Glutamatergic neuron (in vitro differentiated cells): ENCODE measurements around the gene MDN1. TPM values are rescaled to one million over a fixed set of nuclear protein-coding genes. Genes with fewer than 3 reads are reported as not detected.
A peak's percentile ranks its signal among the peaks of the same experiment; 100 is the strongest.
"Not testable (repeated sequence)": the region's sequence is repeated elsewhere in the genome, so short reads cannot be mapped to it uniquely, and the experiment has no call there.

Experiments
- DNase-seq: peaks from one replicate; pipeline ENCODE4 v3.0.0; 2022
- H3K27ac Mint-ChIP-seq: one replicate; pipeline ENCODE4 v1.8.0; 2020; ENCODE audit warnings: mild to moderate bottlenecking, mixed read lengths, inconsistent platforms; ENCODE audit not compliant: unreplicated experiment
- H3K27me3 Mint-ChIP-seq: one replicate; pipeline ENCODE4 v1.8.0; 2020; ENCODE audit warnings: mild to moderate bottlenecking, moderate library complexity, mixed read lengths, inconsistent platforms; ENCODE audit not compliant: unreplicated experiment
- H3K36me3 Mint-ChIP-seq: one replicate; pipeline ENCODE4 v1.8.0; 2020; ENCODE audit warnings: mild to moderate bottlenecking, mixed read lengths, inconsistent platforms; ENCODE audit not compliant: unreplicated experiment
- H3K4me1 Mint-ChIP-seq: one replicate; pipeline ENCODE4 v1.8.0; 2020; ENCODE audit warnings: mild to moderate bottlenecking, low read depth, mixed read lengths, inconsistent platforms; ENCODE audit not compliant: unreplicated experiment
- H3K4me3 Mint-ChIP-seq: one replicate; pipeline ENCODE4 v1.8.0; 2020; ENCODE audit warnings: mild to moderate bottlenecking, mixed read lengths, inconsistent platforms; ENCODE audit not compliant: unreplicated experiment
- H3K9me3 Mint-ChIP-seq: one replicate; pipeline ENCODE4 v1.8.0; 2020; ENCODE audit warnings: mild to moderate bottlenecking, moderate library complexity, mixed read lengths, inconsistent platforms; ENCODE audit not compliant: unreplicated experiment
- total RNA-seq: library from RNA; stranded (reverse); fragmentation: NEBNext Ultra II Directional; extraction: Animal tissue kit (Norgen Biotek cat#: 25700); gene quantifications from one replicate; pipeline ENCODE4 v1.2.1, GENCODE V29; 2021; ENCODE audit not compliant: unreplicated experiment
- TF ChIP-seq, protein P1 (sequence below): fragments of 200-600 bp; sonication (generic); IDR thresholded peaks from one replicate; pipeline ENCODE4 v1.5.0; 2021; ENCODE audit not compliant: partially characterized antibody, unreplicated experiment

Gene MDN1
- total RNA-seq, 1 donor from 2014 or later: 39.2 TPM

DNA sequence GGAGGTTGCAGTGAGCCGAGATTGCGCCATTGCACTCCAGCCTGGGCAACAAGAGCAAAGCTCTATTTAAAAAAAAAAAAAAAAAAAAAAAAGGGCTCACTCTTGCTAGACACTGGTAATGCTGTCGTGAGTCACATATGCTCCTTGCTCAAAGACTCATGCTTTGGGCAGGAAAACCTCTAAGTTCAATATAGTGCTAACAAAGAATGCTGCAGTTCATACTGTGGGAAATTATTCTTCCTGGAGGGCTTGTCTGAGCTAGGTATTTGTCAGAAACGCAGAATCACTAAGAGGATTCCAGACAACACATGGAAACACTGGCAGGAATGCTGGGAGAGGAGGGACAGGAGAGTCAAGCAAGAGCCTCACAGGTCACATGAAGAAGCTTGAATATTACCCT is 178.8 kb downstream of the MDN1 start:
- H3K27me3 Mint-ChIP-seq: peaks cover 3% of the 10 kb centered on the region
- H3K4me3 Mint-ChIP-seq: no peak overlapping the region
- peak overlapping the region; percentile 22 for H3K27ac Mint-ChIP-seq
- TF ChIP-seq, protein P1, sequence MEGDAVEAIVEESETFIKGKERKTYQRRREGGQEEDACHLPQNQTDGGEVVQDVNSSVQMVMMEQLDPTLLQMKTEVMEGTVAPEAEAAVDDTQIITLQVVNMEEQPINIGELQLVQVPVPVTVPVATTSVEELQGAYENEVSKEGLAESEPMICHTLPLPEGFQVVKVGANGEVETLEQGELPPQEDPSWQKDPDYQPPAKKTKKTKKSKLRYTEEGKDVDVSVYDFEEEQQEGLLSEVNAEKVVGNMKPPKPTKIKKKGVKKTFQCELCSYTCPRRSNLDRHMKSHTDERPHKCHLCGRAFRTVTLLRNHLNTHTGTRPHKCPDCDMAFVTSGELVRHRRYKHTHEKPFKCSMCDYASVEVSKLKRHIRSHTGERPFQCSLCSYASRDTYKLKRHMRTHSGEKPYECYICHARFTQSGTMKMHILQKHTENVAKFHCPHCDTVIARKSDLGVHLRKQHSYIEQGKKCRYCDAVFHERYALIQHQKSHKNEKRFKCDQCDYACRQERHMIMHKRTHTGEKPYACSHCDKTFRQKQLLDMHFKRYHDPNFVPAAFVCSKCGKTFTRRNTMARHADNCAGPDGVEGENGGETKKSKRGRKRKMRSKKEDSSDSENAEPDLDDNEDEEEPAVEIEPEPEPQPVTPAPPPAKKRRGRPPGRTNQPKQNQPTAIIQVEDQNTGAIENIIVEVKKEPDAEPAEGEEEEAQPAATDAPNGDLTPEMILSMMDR: no peak
- H3K9me3 Mint-ChIP-seq: no peaks in the 10 kb centered on the region
- DNase-seq: no peak
- no peaks in the 10 kb centered on the region for H3K36me3 Mint-ChIP-seq
- H3K4me1 Mint-ChIP-seq: peaks cover 6% of the 10 kb centered on the region

DNA sequence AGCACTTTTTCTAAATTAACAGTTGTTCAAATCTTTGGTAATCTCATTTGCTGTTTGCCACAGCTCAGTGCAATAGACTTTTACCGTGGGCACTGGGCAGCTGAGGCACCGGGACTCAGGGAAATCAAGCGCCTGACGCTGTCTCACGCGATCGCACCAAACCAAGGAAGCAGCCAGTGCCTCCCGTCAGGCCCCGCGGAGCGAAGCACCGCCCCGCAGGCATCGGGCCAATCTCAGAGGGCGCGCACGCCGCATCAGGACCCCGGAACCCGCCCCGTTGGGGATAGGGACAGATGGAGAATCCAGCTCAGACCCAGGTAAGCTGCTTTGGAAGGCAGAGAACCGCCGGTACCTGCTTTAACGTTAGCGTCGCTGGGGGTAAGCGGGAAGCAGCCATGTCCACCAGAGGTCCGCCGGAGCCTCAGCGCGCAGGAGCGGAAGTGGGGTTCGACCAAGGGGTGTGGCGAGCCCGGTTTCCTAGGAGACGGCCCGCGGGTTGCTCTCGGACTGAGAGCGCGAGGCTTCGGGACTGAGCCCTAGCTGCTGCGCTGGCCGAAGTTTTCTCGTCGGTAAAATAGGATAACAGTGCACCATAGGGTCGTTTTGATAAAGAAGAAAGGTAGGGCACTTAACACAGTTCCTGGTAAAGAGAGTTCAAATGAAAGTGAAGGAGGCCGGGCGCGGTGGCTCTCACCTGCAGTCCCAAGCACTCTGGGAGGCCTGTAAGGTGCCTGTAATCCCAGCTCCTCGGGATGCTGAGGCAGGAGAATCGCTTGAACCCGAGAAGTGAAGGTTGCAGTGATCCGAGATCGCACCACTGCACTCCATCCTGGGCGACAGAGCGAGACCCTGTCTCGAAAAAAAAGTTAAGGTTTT is 181.0 kb downstream of the MDN1 start, which contains the start of gene LYRM2:
TSS of gene LYRM2 (minus strand) at position 428 of the 876 bp plus-strand sequence. CDS start at position 397, 31 bp downstream.
- no peaks in the 10 kb centered on the region for H3K36me3 Mint-ChIP-seq
- TF ChIP-seq, protein P1: no peak
- H3K9me3 Mint-ChIP-seq: no peaks in the 10 kb centered on the region
- H3K4me1 Mint-ChIP-seq: peaks cover 6% of the 10 kb centered on the region
- peak; percentile 94 for DNase-seq
- peak within 1 kb of the TSS; percentile 100 for H3K4me3 Mint-ChIP-seq
- peak within 1 kb of the TSS; percentile 95 for H3K27ac Mint-ChIP-seq
- H3K27me3 Mint-ChIP-seq: peaks cover 2% of the 10 kb centered on the region

- peak overlapping the region; percentile 100 for H3K4me3 Mint-ChIP-seq
- H3K4me1 Mint-ChIP-seq: peaks cover 6% of the 10 kb centered on the region
- H3K9me3 Mint-ChIP-seq: no peaks in the 10 kb centered on the region
- TF ChIP-seq, protein P1: no peak
- DNase-seq: no peak
- H3K36me3 Mint-ChIP-seq: no peaks in the 10 kb centered on the region
- H3K27ac Mint-ChIP-seq: peak overlapping the region; percentile 95
- peaks cover 2% of the 10 kb centered on the region for H3K27me3 Mint-ChIP-seq
Observed at GRCh38 chr6:89637960-89638319, 181.7 kb downstream of the MDN1 start.

DNA sequence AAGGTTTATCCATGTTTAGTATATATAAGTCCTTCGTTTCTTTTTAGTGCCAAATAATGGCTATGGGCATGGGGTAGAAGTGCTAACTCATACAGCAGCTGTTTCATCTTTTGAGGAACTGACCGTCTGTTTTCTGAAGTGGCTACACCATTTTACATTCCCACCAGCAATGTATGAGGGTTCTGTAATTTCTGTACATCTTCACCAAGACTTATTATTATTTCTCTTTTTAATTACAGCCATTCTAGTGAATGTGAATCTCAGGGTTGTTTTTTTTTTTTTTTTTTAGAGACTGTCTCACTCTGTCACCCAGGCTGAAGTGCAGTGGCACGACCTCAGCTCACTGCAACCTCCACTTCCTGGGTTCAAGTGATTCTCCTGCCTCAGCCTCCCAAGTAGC is 183.2 kb downstream of the MDN1 start:
- H3K27ac Mint-ChIP-seq, H3K4me1 Mint-ChIP-seq, H3K36me3 Mint-ChIP-seq, H3K4me3 Mint-ChIP-seq, H3K27me3 Mint-ChIP-seq, DNase-seq, H3K9me3 Mint-ChIP-seq: not testable (repeated sequence)

GRCh38 chr6:89630488-89630887 is 189.1 kb downstream of the MDN1 start:
- Mint-ChIP-seq H3K4me3 (no peak overlapping the region), H3K27me3 (no peaks in the 10 kb centered on the region), H3K27ac (no peak overlapping the region), H3K36me3 (peaks cover 5% of the 10 kb centered on the region), H3K4me1 (no peaks in the 10 kb centered on the region), H3K9me3 (no peaks in the 10 kb centered on the region)
- DNase-seq: no peak
- TF ChIP-seq, protein P1: no peak
